GM18507 (cell line): Measurements from ENCODE around the gene HAND1.

Source experiments
- DNase-seq: peaks from one replicate; pipeline ENCODE4 v3.0.0; 2011; ENCODE audit warnings: low read depth; ENCODE audit not compliant: insufficient read length; ENCODE audit errors: extremely low spot score
- FAIRE-seq: peaks from 2 replicates; lab custom pipeline; 2011; peaks lifted over from hg19 to GRCh38; lab: Jason Lieb, UNC

The HAND1 gene

GRCh38 chr5:154430466-154430865 lies 47.6 kb downstream of the HAND1 start:
- FAIRE-seq (no peak), DNase-seq (no peak)

GRCh38 chr5:154429341-154429740 lies 48.7 kb downstream of the HAND1 start:
- DNase-seq: no peak
- no peak for FAIRE-seq

GRCh38 chr5:154428208-154428607 lies 49.8 kb downstream of the HAND1 start:
- no peak for DNase-seq
- no peak for FAIRE-seq
